Prostate gland (tissue), 2 donors: ENCODE data around the gene KCNQ5.

Source experiments
- POLR2AphosphoS5 ChIP-seq: sonication (generic); formaldehyde crosslinking; IDR thresholded peaks from one replicate; pipeline ENCODE4 v1.6.1; 2017; ENCODE audit warnings: antibody characterized with exemption
- TF ChIP-seq, protein P1 (sequence below), 4 experiments: fragments of 200-600 bp in 2 of 4; fragments of 450-650 bp in 2 of 4; sonication (generic) in 2 of 4; IDR thresholded peaks; 1 replicate in 3 of 4; 2 replicates in 1 of 4; pipeline ENCODE4 v1.5.1; 2016 to 2019; ENCODE audit warnings: antibody characterized with exemption in 4 of 4, mild to moderate bottlenecking in 2 of 4, moderate library complexity in 2 of 4

GRCh38 chr6:73011945-73012344 lies 390.1 kb downstream of the KCNQ5 start:
- TF ChIP-seq, protein P1, sequence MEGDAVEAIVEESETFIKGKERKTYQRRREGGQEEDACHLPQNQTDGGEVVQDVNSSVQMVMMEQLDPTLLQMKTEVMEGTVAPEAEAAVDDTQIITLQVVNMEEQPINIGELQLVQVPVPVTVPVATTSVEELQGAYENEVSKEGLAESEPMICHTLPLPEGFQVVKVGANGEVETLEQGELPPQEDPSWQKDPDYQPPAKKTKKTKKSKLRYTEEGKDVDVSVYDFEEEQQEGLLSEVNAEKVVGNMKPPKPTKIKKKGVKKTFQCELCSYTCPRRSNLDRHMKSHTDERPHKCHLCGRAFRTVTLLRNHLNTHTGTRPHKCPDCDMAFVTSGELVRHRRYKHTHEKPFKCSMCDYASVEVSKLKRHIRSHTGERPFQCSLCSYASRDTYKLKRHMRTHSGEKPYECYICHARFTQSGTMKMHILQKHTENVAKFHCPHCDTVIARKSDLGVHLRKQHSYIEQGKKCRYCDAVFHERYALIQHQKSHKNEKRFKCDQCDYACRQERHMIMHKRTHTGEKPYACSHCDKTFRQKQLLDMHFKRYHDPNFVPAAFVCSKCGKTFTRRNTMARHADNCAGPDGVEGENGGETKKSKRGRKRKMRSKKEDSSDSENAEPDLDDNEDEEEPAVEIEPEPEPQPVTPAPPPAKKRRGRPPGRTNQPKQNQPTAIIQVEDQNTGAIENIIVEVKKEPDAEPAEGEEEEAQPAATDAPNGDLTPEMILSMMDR (IDR thresholded peaks at IDR 0.05), result no peak
- TF ChIP-seq POLR2AphosphoS5, result no peak
